Measurements from ENCODE around the gene PPP3CA. TPM values are rescaled to one million over a fixed set of nuclear protein-coding genes. Genes with fewer than 3 reads are reported as not detected.

PPP3CA gene
- total RNA-seq, 2 experiments from 2014 or later, result 12.9 to 13.8 TPM

- H3K27me3 ChIP-seq (ENCODE audit: control insufficient read depth in 1 of 2, insufficient read depth in 2 of 2, low read length in 2 of 2), result no peaks in the 10 kb centered on the region
- intact Hi-C loops (cut with DNase I, micrococcal nuclease), result no loop called here
- ChIA-PET CTCF (no interaction called here), POLR2A (interaction anchor here (0.6 kb wide), 1 partner anchor 1848 kb away, joined by 4 read pairs; no protein-coding TSS in a partner anchor)
- no peaks in the 10 kb centered on the region for H3K9me3 ChIP-seq (ENCODE audit: control insufficient read depth in 1 of 2, insufficient read depth in 1 of 2, low read length in 2 of 2)
- H3K36me3 Mint-ChIP-seq (ENCODE audit: low read depth), result peaks cover 16% of the 10 kb centered on the region
- no peaks in the 10 kb centered on the region for H3K4me1 Mint-ChIP-seq (ENCODE audit: low read depth)
- TF ChIP-seq CTCF (IDR thresholded peaks at IDR 0.05), result no peak
- H3K4me3 Mint-ChIP-seq, result no peak overlapping the region
- H3K4me1 ChIP-seq (ENCODE audit: insufficient read depth, low read length), result no peaks in the 10 kb centered on the region
- no peaks in the 10 kb centered on the region for H3K27me3 Mint-ChIP-seq
- ATAC-seq (ENCODE audit: poor library complexity) (no peak), DNase-seq (no peak)
- H3K27ac Mint-ChIP-seq, result no peak overlapping the region
- no peaks in the 10 kb centered on the region for H3K9me3 Mint-ChIP-seq
- H3K27ac ChIP-seq (ENCODE audit: low read depth in 1 of 2, low read length in 2 of 2), result no peak overlapping the region
- no peaks in the 10 kb centered on the region for H3K36me3 ChIP-seq (ENCODE audit: insufficient read depth, low read length)
- H3K4me3 ChIP-seq (ENCODE audit: low read length), result no peak overlapping the region
These were observed 291.9 kb downstream of the PPP3CA start for GRCh38 chr4:101055392-101055791.

GRCh38 chr4:101050837-101051205 is 296.5 kb downstream of the PPP3CA start:
- Mint-ChIP-seq H3K36me3 (ENCODE audit: low read depth) (peaks cover 3% of the 10 kb centered on the region), H3K27ac (no peak overlapping the region), H3K4me3 (no peak overlapping the region), H3K4me1 (ENCODE audit: low read depth) (no peaks in the 10 kb centered on the region), H3K9me3 (no peaks in the 10 kb centered on the region), H3K27me3 (no peaks in the 10 kb centered on the region)
- no peak for DNase-seq
- H3K27me3 ChIP-seq (ENCODE audit: control insufficient read depth in 1 of 2, insufficient read depth in 2 of 2, low read length in 2 of 2), result no peaks in the 10 kb centered on the region
- no peaks in the 10 kb centered on the region for H3K4me1 ChIP-seq (ENCODE audit: insufficient read depth, low read length)
- no peaks in the 10 kb centered on the region for H3K36me3 ChIP-seq (ENCODE audit: insufficient read depth, low read length)
- ATAC-seq (ENCODE audit: poor library complexity), result no peak
- intact Hi-C loops (cut with DNase I, micrococcal nuclease), result no loop called here
- CTCF ChIA-PET, result interaction anchor here (0.9 to 1.3 kb wide), 2 partner anchors 31 to 93 kb away, joined by 3 to 6 read pairs; no protein-coding TSS in a partner anchor
- H3K9me3 ChIP-seq (ENCODE audit: control insufficient read depth in 1 of 2, insufficient read depth in 1 of 2, low read length in 2 of 2), result no peaks in the 10 kb centered on the region
- POLR2A ChIA-PET, result no interaction called here
- no peak overlapping the region for H3K4me3 ChIP-seq (ENCODE audit: low read length)
- no peak overlapping the region for H3K27ac ChIP-seq (ENCODE audit: low read depth in 1 of 2, low read length in 2 of 2)
- TF ChIP-seq CTCF (IDR thresholded peaks at IDR 0.05), result no peak

- DNase-seq (no peak), ATAC-seq (ENCODE audit: poor library complexity) (no peak)
- no peaks in the 10 kb centered on the region for H3K9me3 Mint-ChIP-seq
- no peaks in the 10 kb centered on the region for H3K4me1 ChIP-seq (ENCODE audit: insufficient read depth, low read length)
- no peak overlapping the region for H3K4me3 ChIP-seq (ENCODE audit: low read length)
- ChIA-PET CTCF (interaction anchor here (0.9 to 1.3 kb wide), 2 partner anchors 30 to 92 kb away, joined by 3 to 6 read pairs; no protein-coding TSS in a partner anchor), POLR2A (no interaction called here)
- H3K36me3 ChIP-seq (ENCODE audit: insufficient read depth, low read length), result no peaks in the 10 kb centered on the region
- no peak overlapping the region for H3K4me3 Mint-ChIP-seq
- no peak for TF ChIP-seq CTCF (IDR thresholded peaks at IDR 0.05)
- no peaks in the 10 kb centered on the region for H3K27me3 ChIP-seq (ENCODE audit: control insufficient read depth in 1 of 2, insufficient read depth in 2 of 2, low read length in 2 of 2)
- no peaks in the 10 kb centered on the region for H3K27me3 Mint-ChIP-seq
- no peak overlapping the region for H3K27ac ChIP-seq (ENCODE audit: low read depth in 1 of 2, low read length in 2 of 2)
- intact Hi-C loops (cut with DNase I, micrococcal nuclease), result no loop called here
- no peak overlapping the region for H3K27ac Mint-ChIP-seq
- H3K4me1 Mint-ChIP-seq (ENCODE audit: low read depth), result no peaks in the 10 kb centered on the region
- no peaks in the 10 kb centered on the region for H3K9me3 ChIP-seq (ENCODE audit: control insufficient read depth in 1 of 2, insufficient read depth in 1 of 2, low read length in 2 of 2)
- H3K36me3 Mint-ChIP-seq (ENCODE audit: low read depth), result peaks cover 9% of the 10 kb centered on the region
These were observed 297.1 kb downstream of the PPP3CA start for GRCh38 chr4:101050088-101050836.

Measured in CD4-positive, alpha-beta T cell (primary cell).